Measurements from ENCODE around the gene HOXA4.

The HOXA4 gene

GRCh38 chr7:27167916-27168264 is 37.3 kb upstream of the HOXA4 start:
- TF ChIP-seq, protein P1, sequence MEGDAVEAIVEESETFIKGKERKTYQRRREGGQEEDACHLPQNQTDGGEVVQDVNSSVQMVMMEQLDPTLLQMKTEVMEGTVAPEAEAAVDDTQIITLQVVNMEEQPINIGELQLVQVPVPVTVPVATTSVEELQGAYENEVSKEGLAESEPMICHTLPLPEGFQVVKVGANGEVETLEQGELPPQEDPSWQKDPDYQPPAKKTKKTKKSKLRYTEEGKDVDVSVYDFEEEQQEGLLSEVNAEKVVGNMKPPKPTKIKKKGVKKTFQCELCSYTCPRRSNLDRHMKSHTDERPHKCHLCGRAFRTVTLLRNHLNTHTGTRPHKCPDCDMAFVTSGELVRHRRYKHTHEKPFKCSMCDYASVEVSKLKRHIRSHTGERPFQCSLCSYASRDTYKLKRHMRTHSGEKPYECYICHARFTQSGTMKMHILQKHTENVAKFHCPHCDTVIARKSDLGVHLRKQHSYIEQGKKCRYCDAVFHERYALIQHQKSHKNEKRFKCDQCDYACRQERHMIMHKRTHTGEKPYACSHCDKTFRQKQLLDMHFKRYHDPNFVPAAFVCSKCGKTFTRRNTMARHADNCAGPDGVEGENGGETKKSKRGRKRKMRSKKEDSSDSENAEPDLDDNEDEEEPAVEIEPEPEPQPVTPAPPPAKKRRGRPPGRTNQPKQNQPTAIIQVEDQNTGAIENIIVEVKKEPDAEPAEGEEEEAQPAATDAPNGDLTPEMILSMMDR (conservative IDR thresholded peaks at IDR 0.05; ENCODE audit: low read depth, low read length): no peak
- H3K4me3 ChIP-seq (ENCODE audit: low read length): no peak overlapping the region
- no peak for DNase-seq (ENCODE audit: low read depth)

DNA sequence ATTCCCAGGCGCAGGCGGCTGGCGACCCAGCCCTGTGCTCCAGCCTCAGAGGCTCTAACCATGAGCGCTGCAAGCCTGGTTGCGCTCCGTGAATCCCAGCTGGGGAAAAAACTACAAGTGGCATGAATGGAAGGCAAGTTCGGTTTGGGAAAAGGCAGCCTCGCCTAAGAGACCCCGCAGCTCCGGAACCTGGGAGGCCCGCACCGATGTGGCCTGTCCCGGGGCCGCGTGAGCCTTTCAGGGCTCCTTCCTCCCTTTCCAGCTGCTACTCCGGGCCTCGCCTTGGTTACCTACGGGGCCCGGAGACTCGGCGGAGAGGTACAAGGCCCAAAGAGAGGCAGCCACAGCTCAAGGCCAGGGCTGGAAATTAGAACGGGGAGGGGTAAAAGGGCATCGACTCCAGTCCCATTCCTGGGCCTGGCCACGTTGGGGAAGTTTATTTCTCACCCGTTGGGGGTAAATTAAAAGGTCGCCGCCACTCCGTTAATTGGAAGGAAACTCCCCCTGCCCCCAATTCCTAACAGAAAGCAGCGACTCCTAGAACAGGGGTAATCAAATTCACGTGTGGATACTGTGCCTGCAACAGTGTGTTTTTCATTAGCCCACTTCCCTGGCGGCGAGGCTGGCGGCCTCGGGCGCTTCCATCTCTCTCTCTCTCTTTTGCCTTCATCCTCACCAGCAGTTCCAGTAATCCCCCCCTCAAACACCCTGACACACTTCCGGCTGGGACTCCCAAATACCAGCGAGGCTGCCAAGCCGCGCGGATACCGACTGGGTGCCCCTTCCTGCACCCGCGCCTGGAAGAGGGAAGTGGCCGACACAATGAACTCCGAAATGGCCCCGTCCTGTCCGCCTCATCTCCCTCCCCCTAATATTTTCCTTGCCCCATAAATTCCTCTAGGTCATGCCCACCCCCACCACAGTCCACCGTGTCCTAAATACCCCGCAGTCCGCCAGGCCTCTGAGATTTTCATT is 36.3 kb upstream of the HOXA4 start:
- H3K4me3 ChIP-seq (ENCODE audit: low read length): no peak overlapping the region
- TF ChIP-seq, protein P1 (conservative IDR thresholded peaks at IDR 0.05; ENCODE audit: low read depth, low read length): no peak
- DNase-seq (ENCODE audit: low read depth): no peak

GRCh38 chr7:27165996-27166530 is 35.5 kb upstream of the HOXA4 start:
- TF ChIP-seq, protein P1 (conservative IDR thresholded peaks at IDR 0.05; ENCODE audit: low read depth, low read length): no peak
- no peak for DNase-seq (ENCODE audit: low read depth)
- H3K4me3 ChIP-seq (ENCODE audit: low read length): no peak overlapping the region

DNA sequence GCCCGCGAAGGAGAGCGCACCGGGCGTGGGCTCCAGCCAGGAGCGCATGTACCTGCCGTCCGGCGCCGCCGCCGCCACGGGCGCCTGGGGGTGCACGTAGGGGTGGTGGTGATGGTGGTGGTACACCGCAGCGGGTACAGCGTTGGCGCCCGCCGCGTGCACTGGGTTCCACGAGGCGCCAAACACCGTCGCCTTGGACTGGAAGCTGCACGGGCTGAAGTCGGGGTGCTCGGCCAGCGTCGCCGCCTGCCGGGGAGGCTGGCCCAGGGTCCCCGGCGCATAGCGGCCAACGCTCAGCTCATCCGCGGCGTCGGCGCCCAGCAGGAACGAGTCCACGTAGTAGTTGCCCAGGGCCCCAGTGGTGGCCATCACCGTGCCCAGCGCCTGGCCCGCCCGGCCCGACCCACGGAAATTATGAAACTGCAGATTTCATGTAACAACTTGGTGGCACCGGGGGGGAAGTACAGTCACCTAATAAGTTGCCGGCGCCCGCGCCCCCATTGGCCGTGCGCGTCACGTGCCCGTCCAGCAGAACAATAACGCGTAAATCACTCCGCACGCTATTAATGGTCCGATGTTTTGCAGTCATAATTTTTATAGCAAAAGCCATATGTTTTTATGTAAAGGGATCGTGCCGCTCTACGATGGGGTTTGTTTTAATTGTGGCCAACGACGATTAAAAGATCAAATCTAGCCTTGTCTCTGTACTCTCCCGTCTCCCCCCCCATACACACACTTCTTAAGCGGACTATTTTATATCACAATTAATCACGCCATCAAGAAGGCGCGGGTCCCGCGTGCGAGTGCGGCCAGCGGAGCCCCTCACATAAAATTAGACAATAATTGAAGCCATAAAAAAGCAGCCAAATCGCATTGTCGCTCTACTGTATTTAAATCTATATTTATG is 34.8 kb upstream of the HOXA4 start, which contains the start of gene HOXA9:
Gene HOXA9, minus strand, starts transcription at position 449 of the 907 bp plus-strand sequence. Its CDS starts 80 bp downstream, at position 369.
- no peak within 1 kb of the TSS for H3K4me3 ChIP-seq (ENCODE audit: low read length)
- no peak for DNase-seq (ENCODE audit: low read depth)
- TF ChIP-seq, protein P1 (conservative IDR thresholded peaks at IDR 0.05; ENCODE audit: low read depth, low read length): no peak

DNA sequence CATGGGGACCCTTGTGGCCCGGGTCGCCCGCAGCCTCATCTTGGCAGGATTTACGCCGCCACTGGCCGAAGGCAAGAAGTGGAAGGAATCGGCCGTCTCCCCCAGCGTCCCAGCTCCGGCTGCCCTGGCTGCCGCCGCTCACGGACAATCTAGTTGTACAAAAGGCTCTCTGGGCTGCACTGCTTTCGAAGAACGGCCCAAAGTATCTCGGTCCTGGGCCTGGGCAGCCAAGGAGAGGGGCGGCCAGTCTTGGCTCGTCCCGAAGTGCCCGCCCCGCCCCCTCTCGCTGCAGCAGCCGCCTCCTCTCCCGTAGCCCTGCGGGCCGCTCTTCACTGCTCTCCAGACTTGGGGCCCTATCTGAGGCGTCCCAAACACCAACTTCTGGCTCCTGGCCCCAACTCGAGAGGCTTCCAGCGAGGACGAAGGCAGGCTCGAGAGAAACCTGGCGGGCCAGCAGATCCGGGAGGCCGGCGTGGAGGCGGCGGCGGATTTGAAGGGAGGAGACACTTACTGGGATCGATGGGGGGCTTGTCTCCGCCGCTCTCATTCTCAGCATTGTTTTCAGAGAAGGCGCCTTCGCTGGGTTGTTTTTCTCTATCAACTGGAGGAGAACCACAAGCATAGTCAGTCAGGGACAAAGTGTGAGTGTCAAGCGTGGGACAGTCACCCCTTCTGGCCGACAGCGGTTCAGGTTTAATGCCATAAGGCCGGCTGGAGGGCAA is 34.0 kb upstream of the HOXA4 start:
- TF ChIP-seq, protein P1 (conservative IDR thresholded peaks at IDR 0.05; ENCODE audit: low read depth, low read length): no peak

GRCh38 chr7:27164045-27164366 is 33.4 kb upstream of the HOXA4 start:
- no peak for DNase-seq (ENCODE audit: low read depth)
- TF ChIP-seq, protein P1 (conservative IDR thresholded peaks at IDR 0.05; ENCODE audit: low read depth, low read length): no peak
- no peak overlapping the region for H3K4me3 ChIP-seq (ENCODE audit: low read length)

More for the DNA sequence above, 34.0 kb upstream of the HOXA4 start:
- DNase-seq (ENCODE audit: low read depth): no peak
- no peak overlapping the region for H3K4me3 ChIP-seq (ENCODE audit: low read length)

All from retinal pigment epithelial cell (primary cell).